Measurements from ENCODE around the gene CCNG1. TPM values are rescaled to one million over a fixed set of nuclear protein-coding genes. Genes with fewer than 3 reads are reported as not detected.

Gene CCNG1
- total and polyA plus RNA-seq, 9 of the 15 experiments (the other 6 are each of a cell fraction or from before 2014, with no cell fraction given), result 121 to 293 (median 245) TPM

DNA sequence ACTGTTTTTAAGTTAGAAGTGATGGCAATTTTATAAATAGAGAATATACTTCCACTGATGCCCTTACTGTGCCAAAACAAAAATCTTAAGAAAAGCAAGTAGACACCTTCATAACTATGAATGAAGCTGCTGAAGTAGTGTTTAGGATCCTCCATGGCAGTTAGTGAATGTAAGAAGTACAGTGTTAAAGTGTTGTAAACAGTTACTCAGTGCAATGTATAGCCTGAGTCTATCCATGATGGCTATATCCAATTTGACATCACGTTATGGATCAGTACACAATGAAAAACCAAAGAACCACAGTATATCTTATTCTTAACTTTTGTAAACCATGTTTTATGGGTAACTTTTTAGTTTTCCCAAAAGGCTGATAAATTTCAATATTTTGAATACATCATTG, 7.1 kb downstream of the CCNG1 start:
- no peak overlapping the region; the same call in 2 of the 3 replicates for H3K27ac ChIP-seq (ENCODE audit: extremely low read depth, low read depth, low read length)
- H3K9me1 ChIP-seq (ENCODE audit: control insufficient read depth, insufficient read depth, low read length), result no peaks in the 10 kb centered on the region
- no peak overlapping the region for H3K4me3 ChIP-seq
- 81% methylated on average over 1 of the region's 1 CpG for WGBS (ENCODE audit: insufficient coverage, low coverage, missing lambda C conversion rate)
- BruUV-seq (replicated peaks), result TSS peak; percentile 4
- no peak for FAIRE-seq
- H3K4me1 ChIP-seq (replicated peaks in 1 of 2; ENCODE audit: control insufficient read depth in 2 of 2, insufficient read depth in 2 of 2, low read length in 2 of 2), result peaks cover 0 to 14% of the 10 kb centered on the region in 2 experiments; a peak in 2 of 5 replicates
- no peak for DNase-seq (ENCODE audit: extremely low read depth in 1 of 4, low spot score in 3 of 4)
- peaks cover 49% of the 10 kb centered on the region for H3K79me2 ChIP-seq (ENCODE audit: control insufficient read depth, insufficient read depth, low read length)
- H2AFZ ChIP-seq (ENCODE audit: low read depth, low read length), result no peak overlapping the region
- peaks cover 100% of the 10 kb centered on the region for H3K36me3 ChIP-seq (ENCODE audit: control insufficient read depth, insufficient read depth, low read length)
- no peaks in the 10 kb centered on the region for H3K9me3 ChIP-seq (replicated peaks; ENCODE audit: control insufficient read depth, insufficient read depth, low read depth, low read length)
- H3K4me2 ChIP-seq (ENCODE audit: insufficient read depth, low read length), result no peak overlapping the region
- TF ChIP-seq RBFOX2 (IDR thresholded peaks at IDR 0.05; ENCODE audit: low read depth, low read length) (0 out of 2 replicates have a peak, but pooled peaks have one; percentile 41), CREB3 (tag; conservative IDR thresholded peaks at IDR 0.05; ENCODE audit: low read depth) (no peak), ZBTB1 (CRISPR knock-in tag; IDR thresholded peaks at IDR 0.05; ENCODE audit: borderline replicate concordance, low read depth) (no peak), SUPT5H (IDR thresholded peaks at IDR 0.05) (0 out of 2 replicates have a peak, but pooled peaks have one; percentile 15)
- intact Hi-C loops (cut with micrococcal nuclease) (no loop called here), in situ Hi-C loops (cut with MboI) (no loop called here)
- ChIA-PET POLR2A (interaction anchor here (0.9 to 9.0 kb wide), 2 partner anchors 15 to 37 kb away, joined by 3 to 126 read pairs; partner anchors contain the start of genes HMMR and NUDCD2), CTCF (ENCODE audit: low intra/inter-chr PET ratio) (no interaction called here)
- H4K20me1 ChIP-seq (replicated peaks; ENCODE audit: control insufficient read depth, insufficient read depth, low read length), result no peaks in the 10 kb centered on the region
- H3K9ac ChIP-seq (ENCODE audit: insufficient read depth in 1 of 2, low read depth in 2 of 2, low read length in 2 of 2), result no peak overlapping the region
- ATAC-seq, result 0 out of 3 replicates have a peak, but pooled peaks have one; percentile 11
- H3K27me3 ChIP-seq (ENCODE audit: control insufficient read depth in 2 of 2, insufficient read depth in 2 of 2, low read length in 2 of 2), result no peaks in the 10 kb centered on the region

- intact Hi-C loops (cut with micrococcal nuclease), result no loop called here
- no peak overlapping the region for H3K4me3 ChIP-seq
- no TSS peak for BruUV-seq (replicated peaks)
- TF ChIP-seq CSDE1 (IDR thresholded peaks at IDR 0.05) (no peak), KDM1A (IDR thresholded peaks at IDR 0.05) (no peak), SUPT5H (IDR thresholded peaks at IDR 0.05) (0 out of 2 replicates have a peak, but pooled peaks have one; percentile 24)
- no peak overlapping the region for H2AFZ ChIP-seq (ENCODE audit: low read depth, low read length)
- H3K9me3 ChIP-seq (replicated peaks; ENCODE audit: control insufficient read depth, insufficient read depth, low read depth, low read length), result no peaks in the 10 kb centered on the region
- H3K4me2 ChIP-seq (ENCODE audit: insufficient read depth, low read length), result no peak overlapping the region
- POLR2A ChIA-PET, result interaction anchor here (0.7 to 9.0 kb wide), 3 partner anchors 10 to 36 kb away, joined by 3 to 126 read pairs (median 4); partner anchors contain the start of genes HMMR and NUDCD2
- CTCF ChIA-PET (ENCODE audit: low intra/inter-chr PET ratio), result no interaction called here
- WGBS (ENCODE audit: insufficient coverage, low coverage, missing lambda C conversion rate), result 90% methylated on average over 4 of the region's 6 CpGs
- H3K4me1 ChIP-seq (replicated peaks in 1 of 2; ENCODE audit: control insufficient read depth in 2 of 2, insufficient read depth in 2 of 2, low read length in 2 of 2), result peaks cover 0 to 8% of the 10 kb centered on the region in 2 experiments; a peak in 2 of 5 replicates
- FAIRE-seq (no peak), ATAC-seq (no peak), DNase-seq (ENCODE audit: extremely low read depth in 1 of 4, low spot score in 3 of 4) (no peak)
- H3K79me2 ChIP-seq (ENCODE audit: control insufficient read depth, insufficient read depth, low read length), result peaks cover 41% of the 10 kb centered on the region
- H3K9ac ChIP-seq (ENCODE audit: insufficient read depth in 1 of 2, low read depth in 2 of 2, low read length in 2 of 2), result no peak overlapping the region
- H3K27ac ChIP-seq (ENCODE audit: extremely low read depth, low read depth, low read length), result no peak overlapping the region
- H3K27me3 ChIP-seq (ENCODE audit: control insufficient read depth in 2 of 2, insufficient read depth in 2 of 2, low read length in 2 of 2), result no peaks in the 10 kb centered on the region
- no peaks in the 10 kb centered on the region for H4K20me1 ChIP-seq (replicated peaks; ENCODE audit: control insufficient read depth, insufficient read depth, low read length)
- no peaks in the 10 kb centered on the region for H3K9me1 ChIP-seq (ENCODE audit: control insufficient read depth, insufficient read depth, low read length)
- in situ Hi-C loops (cut with MboI), result no loop called here
- H3K36me3 ChIP-seq (ENCODE audit: control insufficient read depth, insufficient read depth, low read length), result peaks cover 92% of the 10 kb centered on the region
Observed at GRCh38 chr5:163445345-163445744, 8.0 kb downstream of the CCNG1 start.
